Mammary epithelial cell (primary cell): ENCODE results near the gene ZNF609.

Experiments
- EZH2 ChIP-seq: IDR thresholded peaks from 2 replicates; pipeline ENCODE4 v1.6.1; 2012; ENCODE audit warnings: low read length, inconsistent platforms, borderline replicate concordance
- TF ChIP-seq, protein P1 (sequence below), 2 donors: IDR thresholded peaks in 1 of 2; conservative IDR thresholded peaks in 1 of 2; 2 replicates each; pipeline ENCODE4 v1.5.1; 2011 to 2012; ENCODE audit warnings: inconsistent platforms in 2 of 2, low read length in 2 of 2, mild to moderate bottlenecking in 2 of 2, control low read depth in 1 of 2, low read depth in 1 of 2; ENCODE audit not compliant: insufficient read depth in 1 of 2; ENCODE audit errors: extremely low read depth in 1 of 2

- TF ChIP-seq, protein P1, sequence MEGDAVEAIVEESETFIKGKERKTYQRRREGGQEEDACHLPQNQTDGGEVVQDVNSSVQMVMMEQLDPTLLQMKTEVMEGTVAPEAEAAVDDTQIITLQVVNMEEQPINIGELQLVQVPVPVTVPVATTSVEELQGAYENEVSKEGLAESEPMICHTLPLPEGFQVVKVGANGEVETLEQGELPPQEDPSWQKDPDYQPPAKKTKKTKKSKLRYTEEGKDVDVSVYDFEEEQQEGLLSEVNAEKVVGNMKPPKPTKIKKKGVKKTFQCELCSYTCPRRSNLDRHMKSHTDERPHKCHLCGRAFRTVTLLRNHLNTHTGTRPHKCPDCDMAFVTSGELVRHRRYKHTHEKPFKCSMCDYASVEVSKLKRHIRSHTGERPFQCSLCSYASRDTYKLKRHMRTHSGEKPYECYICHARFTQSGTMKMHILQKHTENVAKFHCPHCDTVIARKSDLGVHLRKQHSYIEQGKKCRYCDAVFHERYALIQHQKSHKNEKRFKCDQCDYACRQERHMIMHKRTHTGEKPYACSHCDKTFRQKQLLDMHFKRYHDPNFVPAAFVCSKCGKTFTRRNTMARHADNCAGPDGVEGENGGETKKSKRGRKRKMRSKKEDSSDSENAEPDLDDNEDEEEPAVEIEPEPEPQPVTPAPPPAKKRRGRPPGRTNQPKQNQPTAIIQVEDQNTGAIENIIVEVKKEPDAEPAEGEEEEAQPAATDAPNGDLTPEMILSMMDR (conservative IDR thresholded peaks at IDR 0.05 in 1 of 2, IDR thresholded peaks at IDR 0.05 in 1 of 2; ENCODE audit: extremely low read depth in 1 of 2, insufficient read depth in 1 of 2, low read depth in 1 of 2, low read length in 2 of 2) = no peak
- TF ChIP-seq EZH2 = no peak
These were observed 47.5 kb downstream of the ZNF609 start for GRCh38 chr15:64507845-64508244.
